GM19099 (cell line): Measurements from ENCODE around the gene CD28.

Experiments used
- POLR2A ChIP-seq: IDR thresholded peaks from 3 replicates; pipeline ENCODE4 v1.6.1; 2011; ENCODE audit warnings: low read depth; ENCODE audit not compliant: insufficient read length; ENCODE audit errors: extremely low read depth

CD28 gene

GRCh38 chr2:203706403-203706802 is at the start of gene CD28:
TSS of gene CD28 (plus strand) at chr2:203706639. CDS start at chr2:203706697, 58 bp downstream.
- TF ChIP-seq POLR2A = no peak

GRCh38 chr2:203659331-203660049 is 46.9 kb upstream of the CD28 start:
- no peak for TF ChIP-seq POLR2A

- TF ChIP-seq POLR2A = no peak
Observed at GRCh38 chr2:203660465-203660864, 46.0 kb upstream of the CD28 start.

GRCh38 chr2:203661279-203661908 is 45.0 kb upstream of the CD28 start:
- no peak for TF ChIP-seq POLR2A

DNA sequence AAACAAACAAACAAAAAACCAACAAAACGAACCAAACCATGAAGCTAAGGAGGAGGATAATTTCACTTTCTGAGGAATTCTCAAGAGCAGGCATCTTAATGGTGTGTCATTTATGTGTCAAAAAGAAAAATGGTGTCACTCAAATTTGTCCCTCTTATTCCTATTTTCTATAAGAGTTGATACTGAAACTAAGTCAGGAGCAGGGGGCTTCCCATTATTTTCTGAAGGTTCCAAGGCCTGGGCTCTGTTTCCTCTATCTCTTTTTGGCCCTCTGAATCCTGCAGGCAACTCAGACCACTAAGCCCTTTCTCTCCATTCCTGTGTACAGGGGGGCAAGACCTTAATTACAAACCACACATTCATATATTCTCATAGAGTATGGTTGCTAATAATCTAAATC is 44.0 kb upstream of the CD28 start:
- no peak for TF ChIP-seq POLR2A

DNA sequence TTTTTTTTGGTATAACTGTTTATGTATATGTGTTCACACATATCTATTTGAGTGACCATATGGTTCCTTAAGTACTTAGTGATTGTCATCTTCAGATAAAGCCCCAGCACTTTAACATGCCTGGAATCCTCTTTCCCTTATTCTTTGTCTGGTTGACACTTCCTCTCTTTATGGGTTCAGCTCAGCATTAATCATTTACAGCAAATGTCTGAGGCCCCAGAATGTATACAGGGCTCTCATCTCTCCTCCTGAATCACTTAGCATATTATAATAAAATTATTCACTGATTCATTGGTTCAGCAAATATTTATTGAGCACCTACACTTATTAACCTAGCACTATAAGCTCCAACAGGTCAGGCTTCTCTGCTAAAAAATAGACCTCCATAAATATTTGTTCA is 43.5 kb upstream of the CD28 start:
- no peak for TF ChIP-seq POLR2A

- TF ChIP-seq POLR2A = no peak
Observed at GRCh38 chr2:203664029-203664755, 42.2 kb upstream of the CD28 start.

GRCh38 chr2:203667838-203668237 is 38.6 kb upstream of the CD28 start:
- TF ChIP-seq POLR2A = no peak

GRCh38 chr2:203669820-203670219 is 36.6 kb upstream of the CD28 start:
- TF ChIP-seq POLR2A = no peak

DNA sequence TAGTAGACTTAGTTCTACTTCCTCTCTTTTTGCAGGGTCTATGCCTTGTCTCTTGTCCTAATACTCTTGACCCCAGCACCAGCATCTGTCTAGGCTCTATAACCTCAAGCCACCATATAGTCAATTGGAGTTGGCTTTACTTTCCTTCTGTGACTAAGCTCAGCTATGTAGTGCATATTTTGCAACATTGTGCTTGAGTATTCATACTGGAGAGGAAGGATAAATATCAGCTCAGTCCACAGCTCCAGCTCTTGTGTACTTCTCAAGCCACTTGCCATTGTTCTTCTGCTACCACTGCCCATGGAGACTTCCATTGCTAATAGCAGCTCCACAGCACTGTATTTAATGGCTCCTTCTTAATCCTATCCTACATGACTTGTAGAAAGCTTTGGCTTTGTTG is 35.5 kb upstream of the CD28 start:
- no peak for TF ChIP-seq POLR2A

DNA sequence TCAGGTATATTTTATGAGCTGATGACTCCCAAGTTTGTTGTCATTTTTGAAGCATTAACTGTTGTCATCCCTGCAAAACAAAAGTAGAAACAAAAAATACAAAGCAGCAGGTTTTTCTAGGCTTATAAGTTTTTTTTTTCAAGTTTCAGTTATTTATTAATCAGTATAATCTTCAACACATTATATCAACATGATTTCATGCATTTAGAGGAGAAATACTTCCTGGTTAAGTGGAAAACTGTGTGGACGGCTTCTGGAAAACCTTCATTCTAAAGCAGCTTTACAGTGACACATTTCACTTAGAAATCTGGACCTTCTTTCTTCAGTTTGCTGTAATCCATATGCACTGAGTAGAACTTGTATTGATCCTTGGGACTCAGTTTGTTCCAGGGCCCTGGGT is 34.6 kb upstream of the CD28 start:
- TF ChIP-seq POLR2A = no peak

DNA sequence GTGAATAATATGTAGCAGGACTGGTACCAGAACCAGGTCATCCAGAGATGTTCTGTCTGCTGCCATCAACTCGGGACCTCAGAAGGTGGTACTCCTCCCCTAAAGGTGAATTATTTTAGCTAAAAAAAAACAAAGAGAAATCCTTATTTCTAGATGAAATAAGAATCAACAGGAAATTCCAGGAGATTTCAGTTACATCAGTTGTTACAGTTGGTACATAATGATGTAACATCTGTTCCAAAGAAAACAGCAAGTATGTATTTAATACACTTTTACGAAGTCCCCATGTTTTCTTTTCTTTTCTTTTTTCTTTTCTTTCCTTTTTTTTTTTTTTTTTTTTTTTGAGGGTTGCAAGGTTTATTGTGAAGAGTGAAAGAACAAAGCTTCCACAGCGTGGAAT is 33.6 kb upstream of the CD28 start:
- TF ChIP-seq POLR2A = no peak

GRCh38 chr2:203673933-203674332 is 32.5 kb upstream of the CD28 start:
- no peak for TF ChIP-seq POLR2A

- TF ChIP-seq POLR2A = no peak
Observed at GRCh38 chr2:203675086-203675485, 31.4 kb upstream of the CD28 start.

DNA sequence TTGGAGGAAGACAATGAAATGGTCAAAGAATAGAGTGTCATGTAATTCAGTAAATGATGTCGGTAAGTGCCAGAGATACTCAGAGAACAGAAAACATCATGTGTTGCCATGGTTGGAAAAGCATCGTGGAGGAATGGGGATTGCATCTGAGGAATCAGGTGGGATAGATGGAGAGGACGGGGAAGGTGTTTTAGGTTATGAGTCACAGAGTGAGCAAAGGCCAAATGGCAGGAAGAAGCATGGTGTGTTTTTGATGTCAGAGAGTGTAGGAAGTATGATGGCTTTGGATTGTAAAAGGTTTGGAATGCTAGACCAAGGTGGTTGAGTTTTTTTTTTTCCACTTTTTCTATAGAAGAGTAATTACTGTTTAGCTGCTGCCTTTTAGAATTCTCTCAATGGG is 27.5 kb upstream of the CD28 start:
- no peak for TF ChIP-seq POLR2A

DNA sequence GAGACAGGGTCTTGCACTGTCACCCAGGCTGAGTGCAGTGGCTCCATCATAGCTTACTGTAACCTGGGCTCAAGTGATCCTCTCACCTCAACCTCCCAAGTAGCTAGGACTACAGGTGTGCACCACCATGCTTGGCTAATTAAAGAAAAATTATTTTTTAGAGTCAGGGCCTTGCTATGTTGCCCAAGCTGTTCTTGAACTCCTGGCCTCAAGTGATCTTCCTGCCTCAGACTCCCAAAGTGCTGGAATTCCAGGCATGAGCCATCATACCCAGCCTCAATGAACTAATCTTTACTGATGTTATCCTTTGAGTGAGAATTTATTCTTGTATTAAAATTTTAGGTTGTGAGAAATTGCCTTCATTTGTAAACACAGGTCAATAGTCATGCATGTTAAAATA is 27.0 kb upstream of the CD28 start:
- no peak for TF ChIP-seq POLR2A

GRCh38 chr2:203681978-203682377 is 24.5 kb upstream of the CD28 start:
- TF ChIP-seq POLR2A = no peak

DNA sequence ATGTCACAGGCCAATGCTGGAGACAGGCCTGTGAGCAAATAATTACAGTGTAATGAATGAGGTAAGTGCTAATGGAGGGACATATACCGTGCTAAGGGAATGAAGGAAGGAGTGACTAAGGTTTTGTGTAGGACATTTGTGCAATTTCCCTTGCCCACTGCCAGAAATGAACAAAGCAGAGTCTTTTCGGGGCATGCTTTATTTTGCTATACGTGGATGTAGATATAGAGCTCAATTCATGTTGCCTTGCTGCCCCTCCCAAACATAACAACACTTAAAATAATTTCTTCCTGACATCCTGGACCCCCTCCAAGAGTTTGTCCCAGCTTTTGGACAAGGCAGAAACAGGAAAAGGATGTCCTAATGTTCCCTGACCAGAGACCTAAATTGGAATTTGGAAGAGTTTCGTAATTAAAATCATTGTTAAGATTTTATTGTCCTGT is 23.7 kb upstream of the CD28 start:
- TF ChIP-seq POLR2A = no peak
